ENCODE results near the gene CROCC2.

The CROCC2 gene

GRCh38 chr2:240946654-240947053, 40.5 kb downstream of the CROCC2 start:
- no peak for DNase-seq

GRCh38 chr2:240947176-240947575, 41.0 kb downstream of the CROCC2 start:
- no peak for DNase-seq

- DNase-seq = no peak
Measured at GRCh38 chr2:240947607-240948006, 41.5 kb downstream of the CROCC2 start.

- no peak for DNase-seq
Measured at GRCh38 chr2:240948086-240948485, 42.0 kb downstream of the CROCC2 start.

- DNase-seq = no peak
Measured at GRCh38 chr2:240948905-240949790, 43.0 kb downstream of the CROCC2 start.

- no peak for DNase-seq
Measured at GRCh38 chr2:240949791-240950705, 43.9 kb downstream of the CROCC2 start.

GRCh38 chr2:240951045-240951594, 45.0 kb downstream of the CROCC2 start:
- no peak for DNase-seq

- DNase-seq = no peak
Measured at GRCh38 chr2:240952496-240953246, 46.5 kb downstream of the CROCC2 start.

GRCh38 chr2:240953426-240954410, 47.6 kb downstream of the CROCC2 start:
- DNase-seq = no peak

GRCh38 chr2:240954436-240955305, 48.5 kb downstream of the CROCC2 start:
- no peak for DNase-seq

- DNase-seq = no peak
Measured at GRCh38 chr2:240955306-240956170, 49.4 kb downstream of the CROCC2 start.

- no peak for DNase-seq
Measured at GRCh38 chr2:240956171-240956934, 50.2 kb downstream of the CROCC2 start.

- DNase-seq = no peak
Measured at GRCh38 chr2:240956935-240957655, 51.0 kb downstream of the CROCC2 start.

- no peak for DNase-seq
Measured at GRCh38 chr2:240957656-240958365, 51.7 kb downstream of the CROCC2 start.

- DNase-seq = no peak
Measured at GRCh38 chr2:240958366-240959213, 52.5 kb downstream of the CROCC2 start.
